HG02588 (cell line): Measurements from ENCODE around the gene INPP4A.
"Not testable (repeated sequence)": the region's sequence is repeated elsewhere in the genome, so short reads cannot be mapped to it uniquely, and the experiment has no call there.

Source experiments
- ATAC-seq: cut with Tn5 transposase; IDR thresholded peaks from one replicate; pipeline ENCODE4 v1.9.1; 2021; ENCODE audit warnings: mild to moderate bottlenecking, moderate library complexity; ENCODE audit not compliant: unreplicated experiment

The INPP4A gene

DNA sequence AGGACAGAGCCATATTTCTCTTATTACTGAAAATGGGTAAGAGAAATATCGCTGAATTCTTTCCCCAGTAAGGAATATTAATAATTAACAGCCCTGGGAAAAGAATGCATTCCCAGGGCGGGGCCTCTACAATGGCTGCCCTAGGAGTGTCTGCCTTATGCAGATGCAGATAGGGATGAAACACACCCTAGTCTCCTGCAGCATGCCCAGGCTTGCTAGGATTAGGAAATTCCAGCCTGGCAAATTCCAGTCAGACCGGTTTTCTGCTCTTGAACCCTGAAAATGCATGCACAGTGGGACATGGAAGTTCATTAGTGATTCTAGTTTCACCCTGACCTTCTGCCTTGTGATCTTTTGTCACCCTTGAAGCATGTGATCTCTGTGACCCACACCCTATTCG, 9.0 kb upstream of the INPP4A start:
- not testable (repeated sequence) for ATAC-seq

GRCh38 chr2:98436734-98437133, 7.9 kb upstream of the INPP4A start:
- ATAC-seq, result no peak

GRCh38 chr2:98438190-98439133, 6.2 kb upstream of the INPP4A start:
- no peak for ATAC-seq

- ATAC-seq, result no peak
Measured at GRCh38 chr2:98441706-98442450, 2.8 kb upstream of the INPP4A start.

DNA sequence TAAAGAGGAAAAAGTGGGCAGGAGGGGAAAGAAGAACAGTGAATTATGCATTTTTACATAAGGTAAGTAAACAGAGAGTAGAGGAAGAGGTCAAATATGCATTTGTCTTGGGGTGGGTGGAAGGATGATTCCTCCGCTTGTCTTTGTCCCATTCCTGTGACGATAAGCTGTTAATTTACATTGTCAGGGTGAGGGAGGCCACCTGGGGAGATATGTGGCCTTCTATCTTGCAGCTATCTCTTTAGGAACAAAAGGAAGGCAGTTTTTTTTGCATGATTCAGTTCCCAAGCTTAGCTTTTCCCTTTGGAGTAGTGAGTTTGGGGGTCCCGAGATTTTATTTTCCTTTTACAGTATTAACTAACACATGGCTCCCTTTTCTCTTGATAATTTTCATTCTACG, 2.2 kb upstream of the INPP4A start:
- no peak for ATAC-seq

GRCh38 chr2:98445177-98445682, 572 bp downstream of the INPP4A start:
- peak; percentile 38 for ATAC-seq

- ATAC-seq, result no peak
Measured at GRCh38 chr2:98445683-98446581, 1.3 kb downstream of the INPP4A start.

GRCh38 chr2:98446850-98447249, 2.2 kb downstream of the INPP4A start:
- ATAC-seq, result no peak

DNA sequence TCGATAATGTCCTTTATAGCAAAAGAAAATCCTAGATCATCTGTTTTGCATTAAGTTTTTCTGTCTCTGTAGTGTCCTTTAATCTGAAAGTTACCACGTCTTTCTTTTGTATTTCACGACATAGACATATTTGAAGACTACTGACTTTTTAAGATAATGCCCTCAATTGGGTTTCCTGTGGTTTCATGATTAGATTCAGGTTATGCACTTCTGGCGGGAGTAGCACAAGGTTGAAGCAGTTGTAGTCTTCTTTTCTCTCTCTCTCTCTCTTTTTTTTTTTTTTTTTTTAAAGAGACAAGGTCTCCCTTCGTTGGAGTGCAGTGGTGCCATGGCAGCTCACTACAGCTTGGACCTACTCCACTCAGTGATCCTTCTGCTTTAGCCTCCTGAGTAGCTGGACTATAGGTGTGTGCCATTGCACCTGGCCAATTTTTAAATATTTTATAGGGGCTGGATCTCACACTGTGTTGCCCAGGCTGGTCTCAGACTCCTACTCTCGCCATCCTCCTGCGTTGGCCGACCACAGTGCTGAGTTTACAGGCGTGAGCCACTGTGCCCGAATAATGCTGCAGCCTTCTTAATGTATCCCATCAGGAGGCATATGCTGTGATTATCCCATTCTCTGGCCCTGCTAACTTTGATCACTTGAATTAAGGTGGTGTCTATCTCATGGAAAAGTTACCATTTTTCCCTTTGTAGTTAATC, 3.9 kb downstream of the INPP4A start:
- no peak for ATAC-seq

- ATAC-seq, result no peak
Measured at GRCh38 chr2:98452396-98453027, 7.9 kb downstream of the INPP4A start.

DNA sequence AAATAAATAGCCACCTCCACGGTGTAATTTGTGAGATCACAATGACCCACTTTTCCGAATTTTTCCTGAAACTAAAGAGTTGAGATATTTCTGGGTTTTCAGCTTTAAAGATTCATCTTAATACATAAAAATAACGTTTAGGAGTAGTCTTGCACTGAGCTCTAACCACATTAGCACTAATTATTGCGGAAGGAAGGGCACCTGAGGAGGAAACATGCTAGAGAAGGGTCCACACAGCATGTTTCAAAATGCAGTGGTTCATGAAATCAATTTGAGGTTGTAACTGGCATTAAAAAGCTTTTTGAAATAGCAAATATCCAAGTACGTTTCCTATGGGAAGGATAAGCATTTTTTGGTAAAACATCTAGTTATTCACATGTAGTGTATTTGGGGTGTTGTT, 8.4 kb downstream of the INPP4A start:
- ATAC-seq, result no peak

DNA sequence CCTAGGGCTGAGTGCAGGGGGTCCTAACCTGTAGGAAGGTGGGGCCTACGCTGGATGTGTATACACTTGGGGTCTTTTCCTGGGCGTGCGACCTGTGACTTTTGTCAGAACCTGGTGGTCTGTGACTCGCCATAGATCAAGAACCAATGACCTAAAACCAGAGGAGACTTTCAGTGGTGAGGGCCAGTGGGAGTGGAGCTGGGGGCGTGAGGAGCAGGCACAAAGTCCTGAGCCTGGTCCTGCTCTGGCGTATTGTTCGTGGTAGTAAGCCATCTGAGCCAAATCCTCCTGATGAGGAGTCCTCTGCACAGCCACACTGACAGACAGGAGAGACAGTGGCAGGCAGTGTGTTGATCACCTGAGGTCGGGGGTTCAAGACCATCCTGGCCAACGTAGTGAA, 8.9 kb downstream of the INPP4A start:
- ATAC-seq, result no peak

DNA sequence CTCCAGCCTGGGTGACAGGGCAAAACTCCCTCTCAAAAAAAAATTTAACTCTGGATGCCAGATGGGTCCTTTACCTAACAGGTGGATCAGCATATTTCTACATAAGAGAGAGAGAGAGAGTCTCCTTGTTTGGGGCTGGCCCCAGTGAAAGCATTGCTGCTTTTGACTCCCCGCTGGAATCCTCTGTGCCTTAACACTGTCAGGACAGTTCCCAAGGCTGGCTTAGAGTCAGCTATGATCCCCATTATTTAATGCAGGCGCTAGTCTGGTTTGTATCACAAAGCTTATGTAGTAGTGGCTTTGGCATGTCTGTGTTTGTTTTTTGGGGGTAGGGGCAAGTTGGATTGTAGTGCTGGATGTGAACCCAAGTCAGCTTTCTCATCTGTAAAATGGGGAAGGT, 9.4 kb downstream of the INPP4A start:
- no peak for ATAC-seq

DNA sequence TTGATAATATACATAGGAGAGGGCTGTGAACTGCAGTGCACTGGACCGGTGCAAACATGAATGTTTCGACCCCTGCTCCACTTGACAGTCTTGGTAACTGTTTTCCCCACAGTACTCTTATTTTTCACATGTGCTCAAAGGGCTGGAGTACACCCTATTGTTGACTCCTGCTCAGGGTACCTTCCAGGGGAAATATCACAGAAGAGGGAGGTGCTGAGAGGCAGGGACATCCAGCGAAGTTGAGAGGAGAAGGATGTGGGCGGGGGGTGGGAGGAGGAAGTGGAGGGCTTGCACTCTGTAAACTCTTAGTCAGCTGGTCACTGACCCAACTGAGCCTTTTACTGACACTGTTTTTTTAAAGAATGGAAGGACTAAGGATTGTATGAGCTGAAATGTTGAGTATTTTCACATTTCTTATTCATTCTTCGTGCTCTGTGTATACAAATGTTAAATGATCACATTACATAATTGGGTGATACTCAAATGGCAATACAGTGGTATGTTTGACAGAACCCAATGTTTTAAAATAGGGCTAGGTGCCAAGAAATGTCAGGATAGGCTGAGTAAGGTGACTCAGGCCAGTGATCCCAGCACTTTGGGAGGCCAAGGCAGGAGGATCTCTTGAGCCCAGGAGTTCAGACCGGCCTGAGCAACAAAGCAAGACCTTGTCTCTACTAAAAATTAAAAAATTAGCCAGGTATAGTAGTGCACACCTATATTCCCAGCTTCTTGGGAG, 10.0 kb downstream of the INPP4A start:
- ATAC-seq, result no peak

- peak; percentile 42 for ATAC-seq
Measured at GRCh38 chr2:98455494-98455976, 10.9 kb downstream of the INPP4A start.

DNA sequence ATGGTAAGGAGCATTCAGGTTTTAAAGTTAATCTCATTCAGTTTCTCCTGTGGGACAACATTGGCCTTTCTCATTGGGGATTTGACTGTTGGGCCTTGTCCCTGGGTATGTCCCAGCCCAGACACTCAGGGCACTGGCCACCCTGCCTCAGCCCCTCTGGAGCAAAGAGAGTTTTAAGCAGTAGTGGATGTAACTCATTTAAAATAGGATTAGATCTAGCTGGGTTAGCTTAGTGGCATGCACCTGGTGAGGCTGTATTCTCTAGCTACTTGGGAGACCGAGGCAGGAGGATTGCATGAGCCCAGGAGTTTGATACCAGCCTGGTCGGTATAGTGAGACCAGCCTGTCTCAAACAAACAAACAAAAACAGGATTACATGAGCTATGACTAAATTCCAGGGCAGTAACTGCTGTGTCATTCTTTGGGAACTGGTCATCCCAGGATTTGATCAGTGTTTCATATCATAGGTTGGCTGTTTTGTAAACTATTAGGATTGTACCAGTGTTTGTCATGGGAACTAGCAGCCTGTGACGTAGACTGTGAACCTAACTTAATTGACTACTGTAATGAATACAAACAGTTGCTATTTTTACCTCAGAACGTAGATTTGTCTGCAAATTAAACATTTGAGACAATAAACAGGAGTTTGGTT, 12.5 kb downstream of the INPP4A start:
- no peak for ATAC-seq

DNA sequence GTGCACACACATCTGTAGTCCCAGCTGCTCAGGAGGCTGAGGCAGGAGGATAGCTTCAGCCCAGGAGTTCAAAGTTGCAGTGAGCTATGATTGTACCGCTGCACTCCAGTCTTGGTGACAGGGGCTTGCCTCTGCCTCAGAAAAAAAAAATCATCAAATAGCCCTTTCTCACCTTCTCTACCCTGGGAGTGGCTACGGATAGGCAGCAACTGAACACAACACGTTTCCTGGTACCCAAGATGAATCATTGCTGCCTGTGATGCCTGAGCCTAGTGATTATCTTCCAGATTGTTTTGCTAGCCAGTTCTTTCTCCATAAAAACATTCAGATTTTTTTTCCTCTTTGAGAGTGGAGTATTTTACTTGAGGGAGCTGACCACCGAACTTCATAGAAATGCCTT, 13.5 kb downstream of the INPP4A start:
- ATAC-seq, result no peak

DNA sequence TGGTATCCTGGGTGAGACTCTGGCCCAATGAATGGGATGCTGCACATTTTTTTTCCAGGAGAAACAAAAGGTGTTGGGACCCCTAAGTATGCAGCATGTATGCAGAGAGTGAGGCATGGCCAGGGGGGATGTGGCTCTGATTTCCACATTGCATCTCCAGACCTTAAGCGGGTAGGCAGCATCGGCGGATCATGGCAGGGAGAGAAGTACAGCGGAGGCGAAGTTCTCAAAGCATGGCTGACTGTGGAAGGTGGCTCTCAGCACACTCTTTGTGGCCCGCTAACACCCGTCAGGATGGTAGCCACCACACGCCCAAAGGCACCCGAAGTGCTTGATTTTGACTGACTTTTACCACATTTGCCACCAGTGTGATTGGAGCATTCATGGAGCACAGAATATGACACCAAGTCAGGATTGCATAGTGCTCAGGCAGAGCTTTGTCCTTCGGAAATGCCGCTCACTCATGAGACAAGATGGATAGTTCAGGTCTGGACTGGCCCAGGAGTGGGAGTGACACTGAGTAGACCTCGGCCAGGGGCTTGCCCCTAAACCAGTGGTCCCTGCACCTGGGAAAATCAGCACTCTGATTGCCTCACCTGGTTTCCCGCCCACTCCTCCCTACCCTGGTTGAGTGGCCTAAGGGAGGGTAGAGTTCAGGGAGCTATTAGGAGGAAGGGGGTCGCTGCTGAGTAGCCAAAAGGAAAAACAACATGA, 14.2 kb downstream of the INPP4A start:
- no peak for ATAC-seq
